AG04449 (cell line): Measurements from ENCODE around the gene NTPCR.

Source experiments
- CTCF ChIA-PET: fragments of 350-600 bp; formaldehyde crosslinking; extraction: SDS; loops from one replicate; lab custom pipeline; 2021; ENCODE audit warnings: antibody characterized with exemption; lab: Yijun Ruan, JAX
- POLR2A ChIA-PET: fragments of 400-600, 350-600 bp; formaldehyde crosslinking; extraction: SDS; loops from one replicate; lab custom pipeline; 2020; ENCODE audit warnings: antibody characterized with exemption, inconsistent platforms; lab: Yijun Ruan, JAX
- DNase-seq: peaks from one replicate; pipeline ENCODE4 v3.0.0-alpha.2; 2010; ENCODE audit warnings: low read depth, low spot score
- H3K4me3 ChIP-seq: 2 replicates; pipeline ENCODE4 v1.5.1; 2011; ENCODE audit warnings: low read depth, mild to moderate bottlenecking, control low read depth, low read length
- CTCF ChIP-seq: IDR thresholded peaks from one replicate; pipeline ENCODE4 v1.5.1; 2011; ENCODE audit warnings: mild to moderate bottlenecking, moderate library complexity, low read length, control low read depth, inconsistent platforms; ENCODE audit not compliant: insufficient read depth; ENCODE audit errors: missing control alignments

Gene NTPCR

DNA sequence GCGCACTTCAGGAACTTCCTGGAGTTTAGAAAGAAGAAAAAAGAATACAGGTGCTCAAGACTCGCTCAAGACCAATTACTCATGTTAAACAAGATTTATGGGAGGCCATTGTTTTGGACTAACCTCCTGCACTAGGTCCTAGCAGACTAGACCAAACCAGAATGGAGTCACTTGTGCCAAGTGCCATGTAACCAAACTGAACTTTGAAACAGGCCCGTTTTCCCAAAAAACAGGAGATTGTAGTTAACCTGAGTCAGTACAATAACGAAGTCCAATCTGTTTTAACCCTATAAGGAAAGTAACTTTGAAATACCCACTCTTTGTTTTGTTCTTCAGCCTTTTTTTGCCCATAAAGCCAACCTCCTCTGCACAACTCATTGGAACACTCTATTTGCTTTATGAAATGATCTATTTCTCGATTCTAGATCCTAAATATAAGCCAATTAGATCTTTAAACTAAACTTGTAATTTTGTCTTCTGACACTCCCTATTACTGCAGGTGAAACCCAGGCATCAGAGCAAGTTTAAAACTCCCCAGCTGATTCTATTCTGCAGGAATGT, 695 bp upstream of the NTPCR start:
- CTCF ChIA-PET = interaction anchor here (1.3 kb wide), 1 partner anchor 56 kb away, joined by 3 read pairs; no protein-coding TSS in a partner anchor
- H3K4me3 ChIP-seq = peak overlapping the region; percentile 85
- POLR2A ChIA-PET = no interaction called here
- TF ChIP-seq CTCF = no peak
- no peak for DNase-seq

GRCh38 chr1:232951180-232951579, 769 bp downstream of the NTPCR start:
- POLR2A ChIA-PET = no interaction called here

DNA sequence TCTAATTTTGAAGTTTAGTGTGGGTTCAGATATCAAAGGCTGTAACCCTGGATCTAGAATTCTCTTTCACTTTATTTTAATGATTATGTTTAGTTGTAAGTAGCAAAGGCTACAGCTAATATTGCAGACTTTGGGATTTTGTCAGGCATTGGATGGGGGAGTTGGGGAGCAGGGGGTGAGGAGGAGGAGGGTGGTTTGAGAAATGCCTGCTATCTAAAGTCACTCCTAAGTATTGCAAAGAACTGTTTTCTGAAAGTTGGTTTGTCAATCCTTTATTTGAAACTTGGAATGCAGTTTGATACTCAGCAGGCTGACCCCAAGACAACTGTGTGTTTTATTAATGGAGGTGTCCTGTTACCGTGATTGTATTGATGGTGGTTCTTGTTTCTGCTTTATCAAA, 1.2 kb downstream of the NTPCR start:
- ChIA-PET CTCF (no interaction called here), POLR2A (no interaction called here)
- H3K4me3 ChIP-seq = peak overlapping the region; percentile 85
- no peak for TF ChIP-seq CTCF
- DNase-seq = no peak

More at GRCh38 chr1:232951180-232951579, 769 bp downstream of the NTPCR start:
- DNase-seq = no peak
- CTCF ChIA-PET = no interaction called here
- peak overlapping the region; percentile 85 for H3K4me3 ChIP-seq
- no peak for TF ChIP-seq CTCF

DNA sequence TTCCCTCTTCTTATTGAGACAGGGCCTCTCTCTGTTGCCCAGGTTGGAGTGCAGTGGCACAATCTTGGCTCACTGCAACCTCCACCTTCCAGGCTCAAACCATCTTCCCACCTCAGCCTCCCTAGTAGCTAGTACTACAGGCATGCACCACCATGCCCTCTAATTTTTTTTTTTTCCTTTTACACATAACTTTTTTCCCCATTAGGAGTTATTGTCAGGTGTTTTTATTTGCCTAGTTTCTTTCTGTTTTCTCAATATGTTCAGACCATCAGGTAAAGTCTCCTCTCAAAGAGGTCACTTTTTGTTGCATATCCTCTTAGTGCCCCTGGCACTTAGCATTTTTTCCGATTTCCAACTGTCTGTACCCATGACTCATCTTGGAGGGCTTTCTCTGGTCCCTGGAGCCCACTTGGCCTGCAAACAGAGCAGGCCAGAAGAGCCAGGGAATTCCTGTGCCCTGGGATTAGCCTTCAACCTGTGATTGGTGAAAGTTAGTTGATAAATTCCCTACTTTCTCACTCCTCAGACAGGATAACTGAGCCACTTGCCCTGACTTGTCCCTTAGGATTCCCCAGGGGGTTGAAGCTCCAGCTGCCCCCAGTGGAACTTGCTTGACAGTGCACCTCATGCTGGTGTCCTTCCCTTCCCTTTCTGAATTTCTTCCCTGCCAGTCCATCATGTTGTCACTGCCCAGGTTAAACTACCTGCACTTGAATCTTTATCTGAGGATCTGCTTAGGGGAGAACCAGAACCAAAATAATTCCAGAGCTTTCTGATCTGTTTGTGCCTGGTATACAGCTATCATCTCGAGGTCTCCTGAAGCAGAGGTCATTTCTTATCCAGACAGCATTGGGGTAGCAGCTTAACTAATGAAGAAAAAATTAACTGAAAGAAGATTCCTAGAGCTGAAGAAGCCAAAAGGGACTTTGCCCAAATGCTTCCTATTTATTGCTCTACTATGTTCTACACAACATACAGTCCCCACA, 2.4 kb downstream of the NTPCR start:
- no peak for DNase-seq
- ChIA-PET POLR2A (interaction anchor here (0.6 kb wide), 1 partner anchor 38 kb away, joined by 3 read pairs; no protein-coding TSS in a partner anchor), CTCF (interaction anchor here (0.7 to 1.5 kb wide), 5 partner anchors 9 to 16 kb away, joined by 3 to 9 read pairs (median 4); no protein-coding TSS in a partner anchor)
- H3K4me3 ChIP-seq = no peak overlapping the region
- TF ChIP-seq CTCF = peak; percentile 59

DNA sequence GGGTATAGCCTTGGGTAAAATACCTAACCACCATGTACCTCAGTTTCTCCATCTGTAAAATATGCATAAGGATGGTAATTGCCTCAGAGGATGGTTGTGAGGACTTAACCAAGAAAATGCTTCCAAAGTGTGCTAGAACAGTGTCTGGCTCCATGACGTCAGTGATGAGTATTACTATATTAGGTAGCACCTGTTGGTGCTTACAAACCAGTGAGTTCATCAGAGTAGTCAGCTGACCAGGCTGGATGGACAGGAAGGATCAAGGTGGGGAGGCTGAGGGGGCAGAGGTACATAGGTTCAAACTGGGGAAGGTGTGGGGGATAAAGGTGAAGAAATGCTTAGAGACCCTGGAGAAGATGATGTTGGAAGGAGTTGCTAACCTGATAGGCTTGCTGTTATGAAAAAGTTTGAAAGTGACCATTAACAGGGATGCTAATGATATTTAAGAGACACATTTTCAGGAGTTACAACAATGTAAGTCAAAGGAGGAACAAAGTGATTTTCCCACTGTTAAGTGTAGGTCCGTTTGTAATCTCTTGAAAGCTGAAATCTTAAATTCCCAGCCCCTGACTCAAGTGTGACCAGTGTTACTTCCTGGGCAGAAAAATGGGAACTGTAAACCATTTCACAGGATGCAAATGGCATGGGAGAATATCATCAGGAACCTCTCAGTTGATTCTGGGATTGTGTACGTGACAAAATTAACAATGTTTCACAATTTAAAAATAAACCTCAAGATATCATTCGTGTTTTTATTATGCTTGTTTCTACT, 4.4 kb downstream of the NTPCR start:
- CTCF ChIA-PET = interaction anchor here (1.1 to 1.3 kb wide), 2 partner anchors 11 to 12 kb away, joined by 3 read pairs; no protein-coding TSS in a partner anchor
- no peak for TF ChIP-seq CTCF

More for the DNA sequence above, 4.4 kb downstream of the NTPCR start:
- POLR2A ChIA-PET = no interaction called here
- no peak for DNase-seq
- H3K4me3 ChIP-seq = no peak overlapping the region
